GM12873 (cell line): ENCODE results near the gene PPP2R1A.

Source experiments
- TF ChIP-seq, protein P1 (sequence below): IDR thresholded peaks from 2 replicates; pipeline ENCODE4 v1.5.1; 2012; ENCODE audit warnings: low read depth, mild to moderate bottlenecking, moderate library complexity, low read length, control low read depth; ENCODE audit not compliant: insufficient read depth; ENCODE audit errors: missing control alignments

The PPP2R1A gene

DNA sequence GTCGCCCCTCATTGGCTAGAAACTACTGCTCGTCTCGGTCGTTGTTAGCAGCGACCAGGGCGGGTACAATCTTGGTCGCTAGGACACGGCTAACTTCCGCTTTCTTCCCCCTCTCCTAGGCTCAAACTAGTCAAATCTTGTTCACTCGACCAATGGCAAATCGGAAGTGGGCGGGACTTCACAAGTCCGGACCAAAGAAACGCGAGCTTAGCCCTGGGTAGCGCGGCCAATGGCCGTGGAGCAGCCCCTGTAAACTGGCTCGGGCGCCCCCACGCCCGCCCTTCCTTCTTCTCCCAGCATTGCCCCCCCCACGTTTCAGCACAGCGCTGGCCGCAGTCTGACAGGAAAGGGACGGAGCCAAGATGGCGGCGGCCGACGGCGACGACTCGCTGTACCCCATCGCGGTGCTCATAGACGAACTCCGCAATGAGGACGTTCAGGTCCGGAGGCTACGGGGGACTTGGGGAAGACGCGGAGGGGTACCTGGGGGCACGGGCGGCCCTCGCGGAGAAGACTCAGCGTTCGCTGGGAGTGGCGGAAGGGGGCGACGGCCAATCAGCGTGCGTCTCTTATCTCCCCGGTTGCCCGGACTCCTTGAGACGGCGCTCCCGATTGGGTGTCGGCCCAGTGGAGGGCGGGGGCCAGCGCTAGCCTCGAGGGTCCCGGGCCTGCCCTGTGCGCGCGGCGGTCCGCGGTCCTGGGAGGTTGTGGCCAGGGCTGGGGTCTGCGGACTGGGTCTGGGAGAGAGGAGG, at the start of gene PPP2R1A:
PPP2R1A (plus strand) TSS at position 318 of the 752 bp plus-strand sequence; CDS start at position 363, 45 bp downstream.
- TF ChIP-seq, protein P1, sequence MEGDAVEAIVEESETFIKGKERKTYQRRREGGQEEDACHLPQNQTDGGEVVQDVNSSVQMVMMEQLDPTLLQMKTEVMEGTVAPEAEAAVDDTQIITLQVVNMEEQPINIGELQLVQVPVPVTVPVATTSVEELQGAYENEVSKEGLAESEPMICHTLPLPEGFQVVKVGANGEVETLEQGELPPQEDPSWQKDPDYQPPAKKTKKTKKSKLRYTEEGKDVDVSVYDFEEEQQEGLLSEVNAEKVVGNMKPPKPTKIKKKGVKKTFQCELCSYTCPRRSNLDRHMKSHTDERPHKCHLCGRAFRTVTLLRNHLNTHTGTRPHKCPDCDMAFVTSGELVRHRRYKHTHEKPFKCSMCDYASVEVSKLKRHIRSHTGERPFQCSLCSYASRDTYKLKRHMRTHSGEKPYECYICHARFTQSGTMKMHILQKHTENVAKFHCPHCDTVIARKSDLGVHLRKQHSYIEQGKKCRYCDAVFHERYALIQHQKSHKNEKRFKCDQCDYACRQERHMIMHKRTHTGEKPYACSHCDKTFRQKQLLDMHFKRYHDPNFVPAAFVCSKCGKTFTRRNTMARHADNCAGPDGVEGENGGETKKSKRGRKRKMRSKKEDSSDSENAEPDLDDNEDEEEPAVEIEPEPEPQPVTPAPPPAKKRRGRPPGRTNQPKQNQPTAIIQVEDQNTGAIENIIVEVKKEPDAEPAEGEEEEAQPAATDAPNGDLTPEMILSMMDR: no peak

DNA sequence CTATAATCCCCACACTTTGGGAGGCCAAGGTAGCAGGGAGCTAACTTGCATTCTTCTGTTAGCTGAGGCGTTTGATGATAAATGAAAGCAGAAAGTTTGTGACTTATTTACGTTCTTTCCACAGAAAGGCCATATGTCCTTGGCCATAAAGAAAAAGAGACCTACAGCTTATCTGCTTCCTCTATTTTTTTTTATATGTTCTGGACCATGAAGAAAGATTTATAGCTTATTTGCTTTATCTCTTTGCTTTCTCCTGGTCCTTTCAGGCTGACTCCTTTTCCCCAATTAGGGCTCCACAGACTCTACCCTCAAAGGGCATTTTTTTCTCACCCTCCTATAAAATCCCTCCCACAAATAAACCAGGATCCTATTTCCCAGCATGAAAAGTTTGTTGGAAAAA, 48.6 kb upstream of the PPP2R1A start:
- TF ChIP-seq, protein P1: no peak

DNA sequence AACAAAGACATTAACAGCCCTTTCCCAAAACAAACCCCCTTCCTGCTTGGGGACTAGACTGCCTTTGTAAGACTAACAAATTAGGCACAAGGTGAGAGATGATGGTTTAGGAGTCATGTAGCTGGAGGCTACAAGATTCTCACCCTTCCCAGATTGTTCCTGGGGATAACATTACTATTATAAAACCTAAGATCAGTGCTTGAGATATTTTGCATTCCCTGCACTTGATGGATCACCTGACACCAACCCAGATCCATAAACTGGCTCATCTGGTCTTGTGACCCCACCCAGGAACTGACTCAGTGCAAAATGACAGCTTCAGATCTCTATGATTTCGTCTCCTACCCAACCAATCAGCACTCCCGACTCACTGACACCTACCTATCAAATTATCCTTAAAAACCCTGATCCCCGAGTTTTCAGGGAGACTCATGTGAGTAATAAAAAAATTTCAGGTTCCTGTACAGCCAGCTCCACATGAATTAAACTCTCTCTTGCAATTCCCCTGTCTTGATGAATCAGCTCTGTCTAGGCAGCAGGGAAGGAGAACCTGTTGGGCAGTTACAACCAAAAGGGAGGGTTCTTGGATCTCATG, 47.8 kb upstream of the PPP2R1A start:
- TF ChIP-seq, protein P1: no peak

DNA sequence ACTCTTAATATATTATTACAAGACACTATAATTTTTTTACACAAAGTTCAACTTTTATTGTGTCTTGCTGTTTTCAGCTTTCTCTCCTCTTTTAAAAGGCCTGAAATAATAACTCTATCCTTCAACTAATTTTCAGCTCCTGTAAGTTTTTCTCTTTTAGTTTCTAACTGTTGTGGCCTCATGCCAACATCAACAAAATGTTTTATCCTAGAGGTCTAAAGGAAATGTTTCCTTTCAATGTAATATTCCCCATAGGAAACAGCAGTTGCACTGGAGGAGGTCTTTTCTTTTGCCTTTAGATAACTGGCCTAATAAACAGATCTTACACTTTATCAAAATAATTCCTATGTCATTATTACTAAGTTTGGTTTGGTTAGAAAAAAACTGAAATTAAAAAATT, 41.6 kb upstream of the PPP2R1A start:
- TF ChIP-seq, protein P1: no peak

DNA sequence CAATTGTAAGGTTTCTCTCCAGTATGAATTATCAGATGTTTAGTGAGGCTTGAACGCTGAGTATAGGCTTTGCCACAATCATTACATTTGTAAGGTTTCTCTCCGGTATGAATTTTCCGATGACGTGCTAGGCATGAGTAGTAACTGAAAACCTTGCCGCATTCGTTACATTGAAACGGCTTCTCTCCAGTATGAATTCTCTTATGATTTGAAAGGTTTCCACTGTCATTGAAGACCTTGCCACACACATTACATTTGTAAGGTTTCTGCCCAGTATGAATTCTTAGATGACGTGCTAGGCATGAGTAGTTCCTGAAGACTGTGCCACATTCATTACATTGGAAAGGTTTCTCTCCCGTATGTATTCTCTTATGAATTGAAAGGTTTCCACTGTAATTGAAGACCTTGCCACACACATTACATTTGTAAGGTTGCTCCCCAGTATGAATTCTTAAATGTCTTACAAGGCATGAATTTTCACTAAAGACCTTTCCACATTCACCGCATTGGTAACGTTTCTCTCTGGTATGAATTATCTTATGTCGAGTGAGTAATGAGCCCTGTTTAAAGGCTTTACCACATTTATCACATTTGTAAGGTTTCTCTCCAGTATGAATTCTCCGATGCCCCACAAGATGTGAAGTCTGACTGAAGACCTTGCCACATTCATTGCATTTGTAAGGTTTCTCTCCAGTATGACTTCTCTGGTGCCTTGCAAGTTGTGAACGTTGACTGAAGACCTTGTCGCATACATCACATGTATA, 34.1 kb upstream of the PPP2R1A start:
- TF ChIP-seq, protein P1: no peak

DNA sequence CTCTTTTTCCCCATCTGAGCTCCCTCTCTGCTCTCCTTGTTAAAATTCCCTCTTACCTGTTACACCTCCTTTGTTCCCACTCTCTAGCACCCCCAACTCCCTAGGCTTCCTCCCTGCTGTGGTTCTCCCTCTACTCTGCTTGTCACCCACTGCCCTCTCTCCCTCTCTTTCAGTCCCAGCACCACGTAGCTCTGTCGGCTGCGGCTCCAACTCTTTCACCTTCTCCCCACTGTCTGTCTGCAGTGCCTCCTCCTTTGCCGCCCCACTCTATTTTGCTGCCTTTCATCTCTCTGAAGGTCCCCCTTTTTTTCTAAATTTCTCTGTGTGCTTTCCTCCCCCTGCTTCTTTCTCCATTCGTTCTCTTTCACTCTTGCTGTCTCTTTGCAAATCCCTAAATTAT, 19.5 kb upstream of the PPP2R1A start:
- TF ChIP-seq, protein P1: no peak

DNA sequence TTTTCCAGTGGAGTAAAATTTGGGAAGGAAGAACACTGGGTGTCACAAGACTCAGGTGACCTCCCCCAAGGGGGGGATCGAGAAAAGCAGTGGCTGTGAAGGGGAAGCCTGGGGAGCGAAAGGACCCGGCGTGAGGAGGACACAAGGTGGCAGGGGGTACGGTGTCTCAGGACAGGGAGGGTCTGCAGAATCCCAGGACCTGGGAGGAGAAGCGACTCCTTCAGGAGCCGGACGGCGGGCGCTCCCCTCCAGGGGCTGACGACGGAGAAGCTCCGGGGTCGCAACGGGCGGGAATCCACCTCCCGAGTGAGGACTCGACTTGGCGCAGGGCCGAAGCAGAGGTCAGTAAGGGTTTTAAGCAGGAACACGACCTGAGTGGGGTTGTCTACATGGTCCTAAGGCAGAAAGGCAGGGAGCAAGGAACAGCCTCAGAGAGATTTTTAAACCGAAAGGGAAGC, 19.0 kb upstream of the PPP2R1A start:
- TF ChIP-seq, protein P1: no peak
